Stomach (tissue), 9 donors: Measurements from ENCODE around the gene GSX2. TPM values are rescaled to one million over a fixed set of nuclear protein-coding genes. Genes with fewer than 3 reads are reported as not detected.

Experiments
- DNase-seq, 2 donors: peaks; one replicate each; pipeline versions ENCODE4 v3.0.0 to v3.0.0-alpha.2; 2013 to 2019
- H3K27ac ChIP-seq, 5 donors: fragments of 200-600 bp in 4 of 5; sonication (generic) in 4 of 5; one replicate each; pipeline ENCODE4 v1.5.1; 2013 to 2019; ENCODE audit warnings: mild to moderate bottlenecking in 1 of 5, moderate library complexity in 1 of 5
- H3K27me3 ChIP-seq, 3 donors: fragments of 200-600 bp; sonication (generic); one replicate each; pipeline ENCODE4 v1.5.1; 2017 to 2019; ENCODE audit warnings: mixed run types in 1 of 3
- H3K36me3 ChIP-seq, 4 donors: fragments of 200-600 bp; sonication (generic); 1 replicate in 3 of 4; 2 replicates in 1 of 4; pipeline ENCODE4 v1.5.1; 2016 to 2019
- H3K4me1 ChIP-seq, 4 donors: fragments of 200-600 bp; sonication (generic); one replicate each; pipeline ENCODE4 v1.5.1; 2016 to 2019
- H3K4me3 ChIP-seq, 4 donors: fragments of 200-600 bp; sonication (generic) in 3 of 4; one replicate each; pipeline ENCODE4 v1.5.1; 2016 to 2019; ENCODE audit warnings: mild to moderate bottlenecking in 1 of 4
- H3K9me3 ChIP-seq, 4 donors: fragments of 200-600 bp; sonication (generic); one replicate each; pipeline ENCODE4 v1.5.1; 2016 to 2019
- EP300 ChIP-seq: sonication (generic); formaldehyde crosslinking; IDR thresholded peaks from one replicate; pipeline ENCODE4 v1.6.1; 2017; ENCODE audit warnings: antibody characterized with exemption
- POLR2A ChIP-seq, 4 donors: fragments of 450-650 bp; IDR thresholded peaks; one replicate each; pipeline ENCODE4 v1.6.1; 2016; ENCODE audit warnings: antibody characterized with exemption in 4 of 4, control low read depth in 2 of 4, mild to moderate bottlenecking in 1 of 4, moderate library complexity in 1 of 4
- POLR2AphosphoS5 ChIP-seq, 3 donors: sonication (generic); formaldehyde crosslinking; IDR thresholded peaks; one replicate each; pipeline ENCODE4 v1.6.1; 2016; ENCODE audit warnings: antibody characterized with exemption in 3 of 3
- WGBS, 5 donors: extraction: QIAGEN DNeasy Blood & Tissue Kit in 3 of 5; methylation state at CpG; one replicate each; pipeline versions ENCODE4 v1.1.5 to v1.1.7; 2013 to 2018; 5-methylcytosine and 5-hydroxymethylcytosine counted together
- intact Hi-C: fragments of 100-400 bp; cut with DNase I; formaldehyde crosslinking; loops from one replicate; pipeline ENCODE4 v1.15.1; 2023; ENCODE audit warnings: low total_unique reads
- polyA plus RNA-seq, 3 donors: library from polyadenylated mRNA; stranded (reverse); fragments of 200-250 nt; gene quantifications; one replicate each; pipeline ENCODE4 v1.2.3, GENCODE V29; 2013
- small RNA-seq, 4 donors: library from RNA; depleted of rRNA; stranded (forward); fragments of <200 nt; gene quantifications; one replicate each; pipeline ENCODE3, GENCODE V24; 2016
- total RNA-seq, 5 donors: library from RNA; depleted of rRNA; stranded (reverse); fragments of >200 nt; gene quantifications; one replicate each; pipeline versions ENCODE4 v1.1.0 to v1.2.3, GENCODE V29; 2014 to 2016
- TF ChIP-seq, protein P1 (sequence below), 7 experiments: fragments of 450-650 bp in 4 of 7; fragments of 200-600 bp in 3 of 7; sonication (generic) in 3 of 7; IDR thresholded peaks; one replicate each; pipeline ENCODE4 v1.5.1; 2016 to 2019; ENCODE audit warnings: antibody characterized with exemption in 7 of 7, control low read depth in 2 of 7, mild to moderate bottlenecking in 1 of 7
- donor health status: healthy with polysubstance abuse.
- donor health status: Bipolar disorder and iron deficiency.
- donor health status: healthy.

The GSX2 gene
- total and polyA plus RNA-seq, 8 donors = not detected

DNA sequence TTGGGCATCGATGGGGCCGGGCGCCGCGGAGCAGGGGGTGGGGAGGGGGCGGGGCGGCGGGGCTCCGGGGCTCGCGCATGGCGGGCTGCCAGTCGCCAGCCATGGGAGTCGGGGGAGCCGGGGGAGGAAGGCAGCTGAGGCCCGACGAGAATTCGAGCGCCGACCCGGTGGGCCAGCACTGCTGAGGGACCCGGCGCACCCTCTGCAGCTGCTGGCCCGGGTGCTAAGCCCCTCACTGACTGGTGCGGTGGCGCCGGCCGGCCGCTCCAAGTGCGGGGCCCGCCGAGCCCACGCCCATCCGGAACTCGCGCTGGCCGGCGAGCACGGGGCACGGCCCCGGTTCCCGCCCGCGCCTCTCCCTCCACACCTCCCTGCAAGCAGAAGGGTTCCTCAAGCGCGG lies 49.4 kb downstream of the GSX2 start:
- peak in 1 of 2 donors; percentile 8 for DNase-seq
- H3K9me3 ChIP-seq = peaks cover 0 to 10% (median 3%) of the 10 kb centered on the region in 4 donors
- H3K4me3 ChIP-seq = peak overlapping the region in 2 of 4 donors; percentile 14 to 33
- TF ChIP-seq POLR2A (IDR thresholded peaks at IDR 0.05) = no peak
- no peak for TF ChIP-seq POLR2AphosphoS5 (IDR thresholded peaks at IDR 0.05)
- TF ChIP-seq, protein P1, sequence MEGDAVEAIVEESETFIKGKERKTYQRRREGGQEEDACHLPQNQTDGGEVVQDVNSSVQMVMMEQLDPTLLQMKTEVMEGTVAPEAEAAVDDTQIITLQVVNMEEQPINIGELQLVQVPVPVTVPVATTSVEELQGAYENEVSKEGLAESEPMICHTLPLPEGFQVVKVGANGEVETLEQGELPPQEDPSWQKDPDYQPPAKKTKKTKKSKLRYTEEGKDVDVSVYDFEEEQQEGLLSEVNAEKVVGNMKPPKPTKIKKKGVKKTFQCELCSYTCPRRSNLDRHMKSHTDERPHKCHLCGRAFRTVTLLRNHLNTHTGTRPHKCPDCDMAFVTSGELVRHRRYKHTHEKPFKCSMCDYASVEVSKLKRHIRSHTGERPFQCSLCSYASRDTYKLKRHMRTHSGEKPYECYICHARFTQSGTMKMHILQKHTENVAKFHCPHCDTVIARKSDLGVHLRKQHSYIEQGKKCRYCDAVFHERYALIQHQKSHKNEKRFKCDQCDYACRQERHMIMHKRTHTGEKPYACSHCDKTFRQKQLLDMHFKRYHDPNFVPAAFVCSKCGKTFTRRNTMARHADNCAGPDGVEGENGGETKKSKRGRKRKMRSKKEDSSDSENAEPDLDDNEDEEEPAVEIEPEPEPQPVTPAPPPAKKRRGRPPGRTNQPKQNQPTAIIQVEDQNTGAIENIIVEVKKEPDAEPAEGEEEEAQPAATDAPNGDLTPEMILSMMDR (IDR thresholded peaks at IDR 0.05) = no peak
- no peak for TF ChIP-seq EP300
- 48 to 88% (median 81%) methylated on average over 16 to 46 of the region's 46 CpGs for WGBS, 5 donors
- peaks cover 0 to 54% (median 21%) of the 10 kb centered on the region in 3 donors for H3K27me3 ChIP-seq
- no peaks in the 10 kb centered on the region for H3K36me3 ChIP-seq
- intact Hi-C loops = no loop called here
- peaks cover 0 to 7% (median 3%) of the 10 kb centered on the region in 4 donors for H3K4me1 ChIP-seq
- H3K27ac ChIP-seq = no peak overlapping the region

Small RNA genes within 50 kb of the gene (small RNA-seq; reads per million reads assigned to genes)
- gene AC110792.1 = 0 reads per million in 4 donors

Other genes with a start within 250 kb of the GSX2 start
- 100 to 1,000 TPM in 1 of 5 donors, 10 to 100 TPM in 4; 15.8 to 128 (median 31.3) TPM for gene CHIC2, start 35.6 kb upstream of the GSX2 start, total RNA-seq
- 10 to 100 TPM in 2 of 3 donors, 1 to 10 TPM in 1; 9.8 to 29.3 (median 17.1) TPM for gene CHIC2, start 35.6 kb upstream of the GSX2 start, polyA plus RNA-seq
- gene PDGFRA, start 129.1 kb downstream of the GSX2 start, total RNA-seq = 100 to 1,000 TPM in 2 of 5 donors, 10 to 100 TPM in 3; 44.6 to 371 (median 84.0) TPM
- 10 to 100 TPM in 2 of 3 donors, 1 to 10 TPM in 1; 8.2 to 32.1 (median 19.3) TPM for gene PDGFRA, start 129.1 kb downstream of the GSX2 start, polyA plus RNA-seq